IMR-90 (cell line): ENCODE data around the gene COL25A1. TPM values are rescaled to one million over a fixed set of nuclear protein-coding genes. Genes with fewer than 3 reads are reported as not detected.

ENCODE experiments used
- ATAC-seq: fragments of 200-7000 bp; cut with Tn5 transposase; 2 replicates; pipeline ENCODE4 v1.9.1; 2020; ENCODE audit warnings: low read depth, mild to moderate bottlenecking, moderate library complexity
- BruUV-seq: library from RNA; stranded (reverse); fragments of 400-500 nt; replicated peaks from 2 replicates; lab custom pipeline; 2021; lab: Mats Ljungman, UMichigan
- CTCF ChIA-PET: fragments of 300-600 bp; formaldehyde crosslinking; extraction: SDS; loops from one replicate; lab custom pipeline; 2021; ENCODE audit warnings: antibody characterized with exemption; lab: Yijun Ruan, JAX
- POLR2A ChIA-PET: fragments of 300-600 bp; sonication (Branson Sonifier 250); formaldehyde crosslinking; loops from one replicate; lab custom pipeline; 2022; ENCODE audit warnings: antibody characterized with exemption; ENCODE audit not compliant: unreplicated experiment; lab: Charles Lee
- DNase-seq: peaks from one replicate; pipeline ENCODE4 v3.0.0; 2013
- H2AFZ ChIP-seq: replicated peaks from 2 replicates; pipeline ENCODE3; 2013; ENCODE audit warnings: low read length, mild to moderate bottlenecking; ENCODE audit not compliant: poor library complexity
- H2AK5ac ChIP-seq: 2 replicates; pipeline ENCODE4 v1.6.1; 2013; ENCODE audit warnings: low read depth, low read length, inconsistent platforms
- H2AK9ac ChIP-seq: replicated peaks from 2 replicates; pipeline ENCODE3; 2013; ENCODE audit warnings: mild to moderate bottlenecking, low read depth, low read length, moderate library complexity; ENCODE audit not compliant: poor library complexity
- H2BK120ac ChIP-seq: 2 replicates; pipeline ENCODE4 v1.6.1; 2013; ENCODE audit warnings: low read depth, low read length, inconsistent platforms
- H2BK15ac ChIP-seq: 3 replicates; pipeline ENCODE4 v1.6.1; 2013; ENCODE audit warnings: low read depth, low read length, inconsistent platforms
- H2BK20ac ChIP-seq: 2 replicates; pipeline ENCODE4 v1.6.1; 2013; ENCODE audit warnings: low read depth, mild to moderate bottlenecking, inconsistent platforms, low read length, moderate library complexity
- H2BK5ac ChIP-seq: 2 replicates; pipeline ENCODE4 v1.6.1; 2013; ENCODE audit warnings: mild to moderate bottlenecking, low read depth, low read length, inconsistent platforms; ENCODE audit not compliant: poor library complexity, severe bottlenecking
- H3K14ac ChIP-seq: replicated peaks from 2 replicates; pipeline ENCODE4 v1.6.1; 2013; ENCODE audit warnings: low read depth, low read length, inconsistent platforms
- H3K18ac ChIP-seq: 2 replicates; pipeline ENCODE4 v1.6.1; 2013; ENCODE audit warnings: low read depth, low read length, control low read depth
- H3K23ac ChIP-seq: 2 replicates; pipeline ENCODE4 v1.6.1; 2013; ENCODE audit warnings: low read depth, low read length, inconsistent platforms
- H3K27ac ChIP-seq: 2 replicates; pipeline ENCODE4 v1.5.1; 2013; ENCODE audit warnings: mild to moderate bottlenecking, control low read depth, low read length; ENCODE audit not compliant: insufficient read depth
- H3K27me3 ChIP-seq: 2 replicates; pipeline ENCODE4 v1.6.1; 2013; ENCODE audit warnings: low read length; ENCODE audit not compliant: control insufficient read depth, insufficient read depth
- H3K36me3 ChIP-seq: 2 replicates; pipeline ENCODE4 v1.6.1; 2013; ENCODE audit warnings: low read length, mixed read lengths; ENCODE audit not compliant: control insufficient read depth, insufficient read depth
- H3K4ac ChIP-seq: 2 replicates; pipeline ENCODE4 v1.6.1; 2013; ENCODE audit warnings: low read depth, low read length, inconsistent platforms
- H3K4me1 ChIP-seq: 2 replicates; pipeline ENCODE4 v1.6.1; 2013; ENCODE audit warnings: low read length, mixed read lengths; ENCODE audit not compliant: control insufficient read depth, insufficient read depth
- H3K4me2 ChIP-seq: 2 replicates; pipeline ENCODE4 v1.6.1; 2013; ENCODE audit warnings: low read depth, mild to moderate bottlenecking, control low read depth, low read length, moderate library complexity
- H3K4me3 ChIP-seq: 2 replicates; pipeline ENCODE4 v1.5.1; 2013; ENCODE audit warnings: low read depth, mild to moderate bottlenecking, control low read depth, low read length, moderate library complexity; ENCODE audit not compliant: insufficient read depth
- H3K56ac ChIP-seq: 2 replicates; pipeline ENCODE4 v1.6.1; 2013; ENCODE audit warnings: low read length, inconsistent platforms; ENCODE audit not compliant: insufficient read depth; ENCODE audit errors: extremely low read depth
- H3K79me1 ChIP-seq, 2 experiments: 2 replicates each; pipeline ENCODE4 v1.6.1; 2013; ENCODE audit warnings: low read length in 2 of 2, inconsistent platforms in 1 of 2, low read depth in 1 of 2
- H3K9ac ChIP-seq: 2 replicates; pipeline ENCODE4 v1.6.1; 2013; ENCODE audit warnings: low read depth, low read length, control low read depth
- H3K9me1 ChIP-seq: 2 replicates; pipeline ENCODE4 v1.6.1; 2013; ENCODE audit warnings: low read length, inconsistent platforms; ENCODE audit not compliant: insufficient read depth
- H3K9me3 ChIP-seq: 2 replicates; pipeline ENCODE4 v1.6.1; 2013; ENCODE audit warnings: low read length; ENCODE audit not compliant: control insufficient read depth, insufficient read depth
- H4K20me1 ChIP-seq: 2 replicates; pipeline ENCODE4 v1.6.1; 2013; ENCODE audit warnings: low read length, inconsistent platforms; ENCODE audit not compliant: insufficient read depth
- H4K5ac ChIP-seq: 2 replicates; pipeline ENCODE4 v1.6.1; 2013; ENCODE audit warnings: mild to moderate bottlenecking, low read depth, low read length, control low read depth
- H4K8ac ChIP-seq, 2 experiments: 2 replicates each; pipeline ENCODE4 v1.6.1; 2013; ENCODE audit warnings: low read depth in 2 of 2, low read length in 2 of 2, control low read depth in 1 of 2, inconsistent platforms in 1 of 2
- H4K91ac ChIP-seq: 2 replicates; pipeline ENCODE4 v1.6.1; 2013; ENCODE audit warnings: low read depth, low read length, inconsistent platforms; ENCODE audit not compliant: insufficient read depth
- BHLHE40 ChIP-seq: fragments of 150-350 bp; IDR thresholded peaks from 2 replicates; pipeline ENCODE4 v1.6.1; 2016; ENCODE audit warnings: mild to moderate bottlenecking, low read depth, low read length
- NFE2L2 ChIP-seq: fragments of 150-350 bp; IDR thresholded peaks from 2 replicates; pipeline ENCODE4 v1.6.1; 2016; ENCODE audit warnings: low read depth, mild to moderate bottlenecking, low read length
- POLR2A ChIP-seq: IDR thresholded peaks from 2 replicates; pipeline ENCODE4 v1.6.1; 2012; ENCODE audit warnings: mild to moderate bottlenecking, low read depth, low read length
- WGBS, 2 experiments: methylation state at CpG; one replicate each; pipeline versions ENCODE4 v1.1.5 to v1.1.7; 2013; ENCODE audit warnings: missing lambda C conversion rate in 2 of 2; ENCODE audit not compliant: insufficient read length in 1 of 2; ENCODE audit errors: extremely low coverage in 2 of 2; 5-methylcytosine and 5-hydroxymethylcytosine counted together
- dilution Hi-C: fragments of 300-500 bp; cut with HindIII; formaldehyde crosslinking; loops from one replicate; pipeline ENCODE4 v1.14.3; 2018; ENCODE audit warnings: low sequenced_read_pairs; ENCODE audit not compliant: unreplicated experiment
- in situ Hi-C: fragments of 300-500 bp; cut with MboI; formaldehyde crosslinking; loops from 3 replicates; pipeline ENCODE4 v1.14.3; 2019; ENCODE audit warnings: low sequenced_read_pairs, inconsistent platforms, mixed read lengths
- intact Hi-C: fragments of 100-400 bp; cut with micrococcal nuclease; formaldehyde crosslinking; loops from 2 replicates; pipeline ENCODE4 v1.10.0; 2022
- polyA plus RNA-seq, 3 experiments: library from polyadenylated mRNA; depleted of rRNA; stranded (reverse); fragments of >200 nt; gene quantifications; 2 replicates each; pipeline ENCODE4 v1.2.3, GENCODE V29; 2012; ENCODE audit warnings: low replicate concordance in 1 of 3
- total RNA-seq: library from RNA; depleted of rRNA; stranded (reverse); fragments of >200 nt; gene quantifications from 2 replicates; pipeline ENCODE4 v1.2.3, GENCODE V29; 2012

COL25A1 gene
- total and polyA plus RNA-seq, 2 of the 4 experiments (the other 2 are of a cell fraction), result under 0.01 to 0.05 TPM

DNA sequence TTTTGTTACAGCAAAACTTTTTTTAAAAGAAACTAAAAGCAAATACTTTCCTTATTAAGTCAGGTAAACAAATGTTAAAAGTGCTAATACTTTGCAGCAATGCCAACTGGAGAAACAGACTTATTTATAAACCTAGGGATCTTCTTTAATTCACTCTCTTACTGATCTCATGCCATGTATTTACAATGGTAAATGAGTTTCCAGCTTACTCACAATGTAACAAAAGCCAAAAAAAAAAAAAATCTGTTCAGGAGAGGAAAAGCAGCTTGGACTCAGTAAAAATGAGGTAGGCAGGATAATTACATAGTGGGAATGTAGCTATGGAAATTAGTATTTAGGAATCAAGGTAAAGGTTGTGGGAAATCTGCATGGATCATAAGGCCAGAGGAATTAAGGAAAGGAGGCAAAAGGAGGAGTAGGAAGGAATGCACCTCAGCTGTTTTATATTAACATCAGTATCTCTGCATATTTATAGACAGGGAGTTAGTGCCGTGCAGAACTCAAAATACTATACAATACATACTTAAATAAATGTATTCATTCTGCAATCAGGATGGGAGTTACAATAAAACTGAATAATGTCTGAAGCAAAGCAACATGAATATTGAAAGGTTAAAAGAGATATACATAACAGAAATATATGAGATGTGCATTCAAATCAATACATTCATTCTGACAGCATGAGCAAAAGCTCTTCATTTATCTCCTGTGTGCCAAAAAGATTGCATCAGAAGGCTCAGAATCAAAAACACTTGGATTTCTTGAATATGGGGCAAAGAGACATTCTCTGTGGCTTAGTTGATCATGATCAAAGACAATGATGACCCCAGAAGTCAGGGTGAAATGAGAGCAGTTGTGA is 481.7 kb downstream of the COL25A1 start:
- TF ChIP-seq POLR2A, result no peak
- TF ChIP-seq NFE2L2, result no peak
- no peak for TF ChIP-seq BHLHE40
- no peak overlapping the region for H4K5ac ChIP-seq

More for the DNA sequence above, 481.7 kb downstream of the COL25A1 start:
- no peaks in the 10 kb centered on the region for H3K4me1 ChIP-seq
- no peak overlapping the region for H3K27ac ChIP-seq
- no peak overlapping the region for H4K8ac ChIP-seq
- H2BK5ac ChIP-seq, result no peak overlapping the region
- no peak overlapping the region for H2AFZ ChIP-seq
- no peak overlapping the region for H3K14ac ChIP-seq
- dilution Hi-C loops, result no loop called here
- no peaks in the 10 kb centered on the region for H3K9me3 ChIP-seq
- no peak overlapping the region for H3K56ac ChIP-seq
- ATAC-seq (no peak), DNase-seq (no peak)
- H3K27me3 ChIP-seq, result peaks cover 3% of the 10 kb centered on the region
- no peak overlapping the region for H3K9ac ChIP-seq
- WGBS, 2 experiments, result no CpG with 5 or more reads among the region's 1 CpG
- no peak overlapping the region for H3K4me3 ChIP-seq
- H2BK15ac ChIP-seq, result no peak overlapping the region
- no peaks in the 10 kb centered on the region for H3K79me1 ChIP-seq
- H2BK20ac ChIP-seq, result no peak overlapping the region
- no peaks in the 10 kb centered on the region for H3K36me3 ChIP-seq
- no peak overlapping the region for H2AK9ac ChIP-seq
- H4K91ac ChIP-seq, result no peak overlapping the region
- no peaks in the 10 kb centered on the region for H4K20me1 ChIP-seq
- no peak overlapping the region for H3K18ac ChIP-seq
- no peaks in the 10 kb centered on the region for H3K9me1 ChIP-seq
- intact Hi-C loops, result loop anchor here (10.0 kb wide), 1 partner anchor 1004 kb away; the partner anchor contains the start of gene RRH
- in situ Hi-C loops, result no loop called here
- no peak overlapping the region for H3K4ac ChIP-seq
- H3K23ac ChIP-seq, result no peak overlapping the region
- no TSS peak for BruUV-seq
- H2AK5ac ChIP-seq, result no peak overlapping the region
- ChIA-PET CTCF (interaction anchor here (0.7 to 0.8 kb wide), 2 partner anchors 156 to 1913 kb away, joined by 3 to 4 read pairs; no protein-coding TSS in a partner anchor), POLR2A (no interaction called here)
- H2BK120ac ChIP-seq, result no peak overlapping the region
- no peak overlapping the region for H3K4me2 ChIP-seq
